HepG2 (cell line): ENCODE results near the gene HNRNPM. TPM values are rescaled to one million over a fixed set of nuclear protein-coding genes. Genes with fewer than 3 reads are reported as not detected.

ENCODE experiments used
- BRD4 ChIP-seq: sonication (generic); formaldehyde crosslinking; IDR thresholded peaks from 2 replicates; pipeline ENCODE4 v1.4.0; 2020; ENCODE audit warnings: missing genetic modification reagents
- DMAP1 ChIP-seq: IDR thresholded peaks from 2 replicates; pipeline ENCODE4 v1.6.1; 2016
- ESRRA ChIP-seq: sonication (generic); formaldehyde crosslinking; IDR thresholded peaks from 2 replicates; pipeline ENCODE4 v1.5.1; 2020; ENCODE audit warnings: mild to moderate bottlenecking, low read depth, missing genetic modification reagents
- FOXK2 ChIP-seq: fragments of 450-650 bp; IDR thresholded peaks from 2 replicates; pipeline ENCODE4 v1.6.1; 2016
- HNRNPL ChIP-seq: fragments of 200-400 bp; formaldehyde crosslinking; IDR thresholded peaks from 2 replicates; pipeline ENCODE4 v1.6.1; 2017; ENCODE audit warnings: mild to moderate bottlenecking, low read depth, low read length
- KAT7 ChIP-seq: IDR thresholded peaks from 2 replicates; pipeline ENCODE4 v1.6.1; 2018; ENCODE audit warnings: borderline replicate concordance, missing compliant biosample characterization
- MEIS1 ChIP-seq: sonication (generic); formaldehyde crosslinking; IDR thresholded peaks from 2 replicates; pipeline ENCODE4 v1.9.0; 2021; ENCODE audit warnings: mild to moderate bottlenecking, missing genetic modification reagents, moderate library complexity, borderline replicate concordance
- MTA3 ChIP-seq: sonication (generic); formaldehyde crosslinking; IDR thresholded peaks from 2 replicates; pipeline ENCODE4 v1.4.0; 2020; ENCODE audit warnings: missing genetic modification reagents
- RBFOX2 ChIP-seq: fragments of 200-400 bp; formaldehyde crosslinking; IDR thresholded peaks from 2 replicates; pipeline ENCODE4 v1.6.1; 2017; ENCODE audit warnings: low read depth, mild to moderate bottlenecking, low read length
- SMAD3 ChIP-seq: sonication (generic); formaldehyde crosslinking; IDR thresholded peaks from 2 replicates; pipeline ENCODE4 v1.4.0; 2020; ENCODE audit warnings: missing genetic modification reagents
- ZNF777 ChIP-seq: sonication (generic); formaldehyde crosslinking; IDR thresholded peaks from 2 replicates; pipeline ENCODE4 v1.4.0; 2020; ENCODE audit warnings: missing genetic modification reagents
- ZNF781 ChIP-seq: sonication (generic); formaldehyde crosslinking; IDR thresholded peaks from 2 replicates; pipeline ENCODE4 v1.5.1; 2020; ENCODE audit warnings: borderline replicate concordance, mild to moderate bottlenecking, missing genetic modification reagents; ENCODE audit errors: not compliant biosample characterization
- ZSCAN12 ChIP-seq: sonication (generic); formaldehyde crosslinking; IDR thresholded peaks from 2 replicates; pipeline ENCODE4 v1.9.0; 2021; ENCODE audit warnings: mild to moderate bottlenecking, missing genetic modification reagents
- polyA plus RNA-seq, 8 experiments: library from polyadenylated mRNA; depleted of rRNA in 3 of 8; stranded (reverse) in 7 of 8; unstranded in 1 of 8; fragments of >200 nt; fragmentation: Illumina TruSeq in 4 of 8; extraction: Trizol in 4 of 8; gene quantifications; 2 replicates each; pipeline versions ENCODE4 v1.2.1 to v1.2.3, GENCODE V29; 2011 to 2016; ENCODE audit warnings: low read depth in 4 of 8, missing spikeins in 1 of 8, mixed read lengths in 1 of 8; ENCODE audit not compliant: insufficient read depth in 1 of 8
- total RNA-seq, 5 experiments: library from RNA; depleted of rRNA; stranded (reverse); fragments of >200 nt; fragmentation: Illumina TruSeq; extraction: Trizol; gene quantifications; 2 replicates each; pipeline ENCODE4 v1.2.3, GENCODE V29; 2016; ENCODE audit warnings: low read depth in 1 of 5
- TF ChIP-seq, protein P1 (sequence below): sonication (generic); formaldehyde crosslinking; IDR thresholded peaks from 2 replicates; pipeline ENCODE4 v1.8.0; 2022; ENCODE audit warnings: mild to moderate bottlenecking, missing genetic modification reagents, moderate library complexity
- TF ChIP-seq, protein P2 (sequence below): sonication (generic); formaldehyde crosslinking; IDR thresholded peaks from 2 replicates; pipeline ENCODE4 v1.5.1; 2020; ENCODE audit warnings: mild to moderate bottlenecking, missing genetic modification reagents, moderate library complexity
- TF ChIP-seq, protein P3 (sequence below): IDR thresholded peaks from 2 replicates; pipeline ENCODE4 v1.6.1; 2016; ENCODE audit warnings: control low read depth
- TF ChIP-seq, protein P4 (sequence below): sonication (generic); formaldehyde crosslinking; IDR thresholded peaks from 2 replicates; pipeline ENCODE4 v1.4.0; 2020; ENCODE audit warnings: mild to moderate bottlenecking, missing genetic modification reagents
- TF ChIP-seq, protein P5 (sequence below): sonication (generic); formaldehyde crosslinking; IDR thresholded peaks from 2 replicates; pipeline ENCODE4 v1.5.0; 2020; ENCODE audit warnings: missing genetic modification reagents
- TF ChIP-seq, protein P6 (sequence below): fragments of 450-650 bp; IDR thresholded peaks from 2 replicates; pipeline ENCODE4 v1.6.1; 2017

Gene HNRNPM
- total and polyA plus RNA-seq, 2 of the 13 experiments (the other 11 are each of a cell fraction or from before 2014, with no cell fraction given), result 56.7 to 102 TPM

DNA sequence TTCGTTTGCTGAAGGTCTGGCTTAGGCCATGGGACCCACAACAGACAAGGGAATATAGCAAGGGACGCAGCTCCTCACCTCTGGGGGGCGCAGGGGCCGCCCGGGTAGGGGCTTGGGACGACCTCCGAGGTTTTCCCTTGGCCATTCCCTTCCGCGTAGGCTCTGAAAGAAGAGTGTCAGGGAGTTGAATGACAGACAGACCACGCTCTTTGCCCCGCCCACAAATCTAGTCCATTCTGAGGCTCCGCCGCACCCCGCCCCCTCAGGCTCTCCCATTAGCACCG, 80.6 kb downstream of the HNRNPM start (continued):
- peak; percentile 46; the same call in 1 of the 2 replicates for TF ChIP-seq MEIS1 (CRISPR knock-in tag)
- TF ChIP-seq MTA3 (CRISPR knock-in tag), result no peak
- TF ChIP-seq HNRNPL, result no peak
- peak; percentile 41; the same call in 1 of the 2 replicates for TF ChIP-seq RBFOX2
- TF ChIP-seq, protein P1, sequence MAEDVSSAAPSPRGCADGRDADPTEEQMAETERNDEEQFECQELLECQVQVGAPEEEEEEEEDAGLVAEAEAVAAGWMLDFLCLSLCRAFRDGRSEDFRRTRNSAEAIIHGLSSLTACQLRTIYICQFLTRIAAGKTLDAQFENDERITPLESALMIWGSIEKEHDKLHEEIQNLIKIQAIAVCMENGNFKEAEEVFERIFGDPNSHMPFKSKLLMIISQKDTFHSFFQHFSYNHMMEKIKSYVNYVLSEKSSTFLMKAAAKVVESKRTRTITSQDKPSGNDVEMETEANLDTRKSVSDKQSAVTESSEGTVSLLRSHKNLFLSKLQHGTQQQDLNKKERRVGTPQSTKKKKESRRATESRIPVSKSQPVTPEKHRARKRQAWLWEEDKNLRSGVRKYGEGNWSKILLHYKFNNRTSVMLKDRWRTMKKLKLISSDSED (CRISPR knock-in tag), result no peak
- TF ChIP-seq SMAD3, result no peak
- TF ChIP-seq, protein P2, sequence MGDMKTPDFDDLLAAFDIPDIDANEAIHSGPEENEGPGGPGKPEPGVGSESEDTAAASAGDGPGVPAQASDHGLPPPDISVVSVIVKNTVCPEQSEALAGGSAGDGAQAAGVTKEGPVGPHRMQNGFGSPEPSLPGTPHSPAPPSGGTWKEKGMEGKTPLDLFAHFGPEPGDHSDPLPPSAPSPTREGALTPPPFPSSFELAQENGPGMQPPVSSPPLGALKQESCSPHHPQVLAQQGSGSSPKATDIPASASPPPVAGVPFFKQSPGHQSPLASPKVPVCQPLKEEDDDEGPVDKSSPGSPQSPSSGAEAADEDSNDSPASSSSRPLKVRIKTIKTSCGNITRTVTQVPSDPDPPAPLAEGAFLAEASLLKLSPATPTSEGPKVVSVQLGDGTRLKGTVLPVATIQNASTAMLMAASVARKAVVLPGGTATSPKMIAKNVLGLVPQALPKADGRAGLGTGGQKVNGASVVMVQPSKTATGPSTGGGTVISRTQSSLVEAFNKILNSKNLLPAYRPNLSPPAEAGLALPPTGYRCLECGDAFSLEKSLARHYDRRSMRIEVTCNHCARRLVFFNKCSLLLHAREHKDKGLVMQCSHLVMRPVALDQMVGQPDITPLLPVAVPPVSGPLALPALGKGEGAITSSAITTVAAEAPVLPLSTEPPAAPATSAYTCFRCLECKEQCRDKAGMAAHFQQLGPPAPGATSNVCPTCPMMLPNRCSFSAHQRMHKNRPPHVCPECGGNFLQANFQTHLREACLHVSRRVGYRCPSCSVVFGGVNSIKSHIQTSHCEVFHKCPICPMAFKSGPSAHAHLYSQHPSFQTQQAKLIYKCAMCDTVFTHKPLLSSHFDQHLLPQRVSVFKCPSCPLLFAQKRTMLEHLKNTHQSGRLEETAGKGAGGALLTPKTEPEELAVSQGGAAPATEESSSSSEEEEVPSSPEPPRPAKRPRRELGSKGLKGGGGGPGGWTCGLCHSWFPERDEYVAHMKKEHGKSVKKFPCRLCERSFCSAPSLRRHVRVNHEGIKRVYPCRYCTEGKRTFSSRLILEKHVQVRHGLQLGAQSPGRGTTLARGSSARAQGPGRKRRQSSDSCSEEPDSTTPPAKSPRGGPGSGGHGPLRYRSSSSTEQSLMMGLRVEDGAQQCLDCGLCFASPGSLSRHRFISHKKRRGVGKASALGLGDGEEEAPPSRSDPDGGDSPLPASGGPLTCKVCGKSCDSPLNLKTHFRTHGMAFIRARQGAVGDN (CRISPR knock-in tag), result peak; percentile 43; the same call in 1 of the 2 replicates
- no peak for TF ChIP-seq FOXK2
- TF ChIP-seq BRD4 (CRISPR knock-in tag), result no peak
- no peak for TF ChIP-seq ZNF777 (CRISPR knock-in tag)
- no peak for TF ChIP-seq KAT7 (CRISPR knock-in tag)
- no peak for TF ChIP-seq DMAP1 (CRISPR knock-in tag)
- TF ChIP-seq, protein P3, sequence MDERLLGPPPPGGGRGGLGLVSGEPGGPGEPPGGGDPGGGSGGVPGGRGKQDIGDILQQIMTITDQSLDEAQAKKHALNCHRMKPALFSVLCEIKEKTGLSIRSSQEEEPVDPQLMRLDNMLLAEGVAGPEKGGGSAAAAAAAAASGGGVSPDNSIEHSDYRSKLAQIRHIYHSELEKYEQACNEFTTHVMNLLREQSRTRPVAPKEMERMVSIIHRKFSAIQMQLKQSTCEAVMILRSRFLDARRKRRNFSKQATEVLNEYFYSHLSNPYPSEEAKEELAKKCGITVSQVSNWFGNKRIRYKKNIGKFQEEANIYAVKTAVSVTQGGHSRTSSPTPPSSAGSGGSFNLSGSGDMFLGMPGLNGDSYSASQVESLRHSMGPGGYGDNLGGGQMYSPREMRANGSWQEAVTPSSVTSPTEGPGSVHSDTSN (CRISPR knock-in tag), result peak; percentile 81
- TF ChIP-seq, protein P4, sequence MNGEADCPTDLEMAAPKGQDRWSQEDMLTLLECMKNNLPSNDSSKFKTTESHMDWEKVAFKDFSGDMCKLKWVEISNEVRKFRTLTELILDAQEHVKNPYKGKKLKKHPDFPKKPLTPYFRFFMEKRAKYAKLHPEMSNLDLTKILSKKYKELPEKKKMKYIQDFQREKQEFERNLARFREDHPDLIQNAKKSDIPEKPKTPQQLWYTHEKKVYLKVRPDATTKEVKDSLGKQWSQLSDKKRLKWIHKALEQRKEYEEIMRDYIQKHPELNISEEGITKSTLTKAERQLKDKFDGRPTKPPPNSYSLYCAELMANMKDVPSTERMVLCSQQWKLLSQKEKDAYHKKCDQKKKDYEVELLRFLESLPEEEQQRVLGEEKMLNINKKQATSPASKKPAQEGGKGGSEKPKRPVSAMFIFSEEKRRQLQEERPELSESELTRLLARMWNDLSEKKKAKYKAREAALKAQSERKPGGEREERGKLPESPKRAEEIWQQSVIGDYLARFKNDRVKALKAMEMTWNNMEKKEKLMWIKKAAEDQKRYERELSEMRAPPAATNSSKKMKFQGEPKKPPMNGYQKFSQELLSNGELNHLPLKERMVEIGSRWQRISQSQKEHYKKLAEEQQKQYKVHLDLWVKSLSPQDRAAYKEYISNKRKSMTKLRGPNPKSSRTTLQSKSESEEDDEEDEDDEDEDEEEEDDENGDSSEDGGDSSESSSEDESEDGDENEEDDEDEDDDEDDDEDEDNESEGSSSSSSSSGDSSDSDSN (CRISPR knock-in tag), result no peak
- TF ChIP-seq, protein P5, sequence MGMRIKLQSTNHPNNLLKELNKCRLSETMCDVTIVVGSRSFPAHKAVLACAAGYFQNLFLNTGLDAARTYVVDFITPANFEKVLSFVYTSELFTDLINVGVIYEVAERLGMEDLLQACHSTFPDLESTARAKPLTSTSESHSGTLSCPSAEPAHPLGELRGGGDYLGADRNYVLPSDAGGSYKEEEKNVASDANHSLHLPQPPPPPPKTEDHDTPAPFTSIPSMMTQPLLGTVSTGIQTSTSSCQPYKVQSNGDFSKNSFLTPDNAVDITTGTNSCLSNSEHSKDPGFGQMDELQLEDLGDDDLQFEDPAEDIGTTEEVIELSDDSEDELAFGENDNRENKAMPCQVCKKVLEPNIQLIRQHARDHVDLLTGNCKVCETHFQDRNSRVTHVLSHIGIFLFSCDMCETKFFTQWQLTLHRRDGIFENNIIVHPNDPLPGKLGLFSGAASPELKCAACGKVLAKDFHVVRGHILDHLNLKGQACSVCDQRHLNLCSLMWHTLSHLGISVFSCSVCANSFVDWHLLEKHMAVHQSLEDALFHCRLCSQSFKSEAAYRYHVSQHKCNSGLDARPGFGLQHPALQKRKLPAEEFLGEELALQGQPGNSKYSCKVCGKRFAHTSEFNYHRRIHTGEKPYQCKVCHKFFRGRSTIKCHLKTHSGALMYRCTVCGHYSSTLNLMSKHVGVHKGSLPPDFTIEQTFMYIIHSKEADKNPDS (CRISPR knock-in tag), result no peak
- TF ChIP-seq ZSCAN12 (CRISPR knock-in tag), result no peak
- TF ChIP-seq ZNF781 (CRISPR knock-in tag), result no peak
- TF ChIP-seq, protein P6, sequence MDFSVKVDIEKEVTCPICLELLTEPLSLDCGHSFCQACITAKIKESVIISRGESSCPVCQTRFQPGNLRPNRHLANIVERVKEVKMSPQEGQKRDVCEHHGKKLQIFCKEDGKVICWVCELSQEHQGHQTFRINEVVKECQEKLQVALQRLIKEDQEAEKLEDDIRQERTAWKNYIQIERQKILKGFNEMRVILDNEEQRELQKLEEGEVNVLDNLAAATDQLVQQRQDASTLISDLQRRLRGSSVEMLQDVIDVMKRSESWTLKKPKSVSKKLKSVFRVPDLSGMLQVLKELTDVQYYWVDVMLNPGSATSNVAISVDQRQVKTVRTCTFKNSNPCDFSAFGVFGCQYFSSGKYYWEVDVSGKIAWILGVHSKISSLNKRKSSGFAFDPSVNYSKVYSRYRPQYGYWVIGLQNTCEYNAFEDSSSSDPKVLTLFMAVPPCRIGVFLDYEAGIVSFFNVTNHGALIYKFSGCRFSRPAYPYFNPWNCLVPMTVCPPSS, result no peak
- TF ChIP-seq ESRRA (CRISPR knock-in tag), result no peak
